Stomach (tissue), 9 donors: ENCODE results near the gene CAMK1G. TPM values are rescaled to one million over a fixed set of nuclear protein-coding genes. Genes with fewer than 3 reads are reported as not detected.

Experiments used
- DNase-seq, 2 donors: peaks; one replicate each; pipeline versions ENCODE4 v3.0.0 to v3.0.0-alpha.2; 2013 to 2019
- H3K27ac ChIP-seq, 5 donors: fragments of 200-600 bp in 4 of 5; sonication (generic) in 4 of 5; one replicate each; pipeline ENCODE4 v1.5.1; 2013 to 2019; ENCODE audit warnings: mild to moderate bottlenecking in 1 of 5, moderate library complexity in 1 of 5
- H3K27me3 ChIP-seq, 3 donors: fragments of 200-600 bp; sonication (generic); one replicate each; pipeline ENCODE4 v1.5.1; 2017 to 2019; ENCODE audit warnings: mixed run types in 1 of 3
- H3K36me3 ChIP-seq, 4 donors: fragments of 200-600 bp; sonication (generic); 1 replicate in 3 of 4; 2 replicates in 1 of 4; pipeline ENCODE4 v1.5.1; 2016 to 2019
- H3K4me1 ChIP-seq, 4 donors: fragments of 200-600 bp; sonication (generic); one replicate each; pipeline ENCODE4 v1.5.1; 2016 to 2019
- H3K4me3 ChIP-seq, 4 donors: fragments of 200-600 bp; sonication (generic) in 3 of 4; one replicate each; pipeline ENCODE4 v1.5.1; 2016 to 2019; ENCODE audit warnings: mild to moderate bottlenecking in 1 of 4
- H3K9me3 ChIP-seq, 4 donors: fragments of 200-600 bp; sonication (generic); one replicate each; pipeline ENCODE4 v1.5.1; 2016 to 2019
- CTCF ChIP-seq, 7 experiments: fragments of 450-650 bp in 4 of 7; fragments of 200-600 bp in 3 of 7; sonication (generic) in 3 of 7; IDR thresholded peaks; one replicate each; pipeline ENCODE4 v1.5.1; 2016 to 2019; ENCODE audit warnings: antibody characterized with exemption in 7 of 7, control low read depth in 2 of 7, mild to moderate bottlenecking in 1 of 7
- EP300 ChIP-seq: sonication (generic); formaldehyde crosslinking; IDR thresholded peaks from one replicate; pipeline ENCODE4 v1.6.1; 2017; ENCODE audit warnings: antibody characterized with exemption
- POLR2A ChIP-seq, 4 donors: fragments of 450-650 bp; IDR thresholded peaks; one replicate each; pipeline ENCODE4 v1.6.1; 2016; ENCODE audit warnings: antibody characterized with exemption in 4 of 4, control low read depth in 2 of 4, mild to moderate bottlenecking in 1 of 4, moderate library complexity in 1 of 4
- POLR2AphosphoS5 ChIP-seq, 3 donors: sonication (generic); formaldehyde crosslinking; IDR thresholded peaks; one replicate each; pipeline ENCODE4 v1.6.1; 2016; ENCODE audit warnings: antibody characterized with exemption in 3 of 3
- WGBS, 5 donors: extraction: QIAGEN DNeasy Blood & Tissue Kit in 3 of 5; methylation state at CpG; one replicate each; pipeline versions ENCODE4 v1.1.5 to v1.1.7; 2013 to 2018; 5-methylcytosine and 5-hydroxymethylcytosine counted together
- intact Hi-C: fragments of 100-400 bp; cut with DNase I; formaldehyde crosslinking; loops from one replicate; pipeline ENCODE4 v1.15.1; 2023; ENCODE audit warnings: low total_unique reads
- polyA plus RNA-seq, 3 donors: library from polyadenylated mRNA; stranded (reverse); fragments of 200-250 nt; gene quantifications; one replicate each; pipeline ENCODE4 v1.2.3, GENCODE V29; 2013
- total RNA-seq, 5 donors: library from RNA; depleted of rRNA; stranded (reverse); fragments of >200 nt; gene quantifications; one replicate each; pipeline versions ENCODE4 v1.1.0 to v1.2.3, GENCODE V29; 2014 to 2016
- donor health status: healthy with polysubstance abuse.
- donor health status: Bipolar disorder and iron deficiency.
- donor health status: healthy.

CAMK1G gene
- total and polyA plus RNA-seq, 8 donors: 0.03 to 1.5 TPM; not detected in 6

- peaks cover 0 to 14% (median 0%) of the 10 kb centered on the region in 3 donors for H3K27me3 ChIP-seq
- no peak for DNase-seq
- 65 to 83% (median 71%) methylated on average over 3 of the region's 3 CpGs for WGBS, 5 donors
- H3K4me1 ChIP-seq: no peaks in the 10 kb centered on the region
- H3K27ac ChIP-seq: no peak overlapping the region
- TF ChIP-seq POLR2A (IDR thresholded peaks at IDR 0.05) (no peak), CTCF (IDR thresholded peaks at IDR 0.05) (no peak), POLR2AphosphoS5 (IDR thresholded peaks at IDR 0.05) (no peak), EP300 (no peak)
- H3K9me3 ChIP-seq: no peaks in the 10 kb centered on the region
- intact Hi-C loops: no loop called here
- H3K36me3 ChIP-seq: no peaks in the 10 kb centered on the region
- no peak overlapping the region for H3K4me3 ChIP-seq
These were observed 23.0 kb upstream of the CAMK1G start for GRCh38 chr1:209560529-209560928.

- TF ChIP-seq POLR2A (IDR thresholded peaks at IDR 0.05) (no peak), EP300 (no peak), CTCF (IDR thresholded peaks at IDR 0.05) (no peak), POLR2AphosphoS5 (IDR thresholded peaks at IDR 0.05) (no peak)
- Histone ChIP-seq H3K4me3 (no peak overlapping the region), H3K27me3 (peaks cover 0 to 17% (median 0%) of the 10 kb centered on the region in 3 donors), H3K27ac (no peak overlapping the region), H3K36me3 (no peaks in the 10 kb centered on the region), H3K9me3 (no peaks in the 10 kb centered on the region), H3K4me1 (peaks cover 0 to 2% (median 0%) of the 10 kb centered on the region in 4 donors)
- DNase-seq: no peak
- WGBS, 5 donors: 87 to 94% (median 91%) methylated on average over 10 of the region's 10 CpGs
- intact Hi-C loops: no loop called here
These were observed 22.6 kb upstream of the CAMK1G start for GRCh38 chr1:209560952-209561351.

- no peak for DNase-seq
- intact Hi-C loops: no loop called here
- Histone ChIP-seq H3K9me3 (no peaks in the 10 kb centered on the region), H3K27me3 (peaks cover 0 to 21% (median 0%) of the 10 kb centered on the region in 3 donors), H3K4me3 (no peak overlapping the region), H3K36me3 (no peaks in the 10 kb centered on the region), H3K4me1 (peaks cover 0 to 7% (median 0%) of the 10 kb centered on the region in 4 donors), H3K27ac (no peak overlapping the region)
- TF ChIP-seq CTCF (IDR thresholded peaks at IDR 0.05) (no peak), EP300 (no peak), POLR2A (IDR thresholded peaks at IDR 0.05) (no peak), POLR2AphosphoS5 (IDR thresholded peaks at IDR 0.05) (no peak)
- 64 to 74% (median 70%) methylated on average over 6 of the region's 6 CpGs for WGBS, 5 donors
These were observed 22.0 kb upstream of the CAMK1G start for GRCh38 chr1:209561532-209561931.

GRCh38 chr1:209564849-209565248, 18.7 kb upstream of the CAMK1G start:
- H3K4me1 ChIP-seq: peaks cover 0 to 10% (median 5%) of the 10 kb centered on the region in 4 donors
- 41 to 54% (median 50%) methylated on average over 4 of the region's 4 CpGs for WGBS, 5 donors
- DNase-seq: peak in 1 of 2 donors; percentile 46
- no peak overlapping the region for H3K27ac ChIP-seq
- H3K36me3 ChIP-seq: no peaks in the 10 kb centered on the region
- no peaks in the 10 kb centered on the region for H3K9me3 ChIP-seq
- no peak for TF ChIP-seq CTCF (IDR thresholded peaks at IDR 0.05)
- peaks cover 0 to 24% (median 0%) of the 10 kb centered on the region in 3 donors for H3K27me3 ChIP-seq
- no peak overlapping the region for H3K4me3 ChIP-seq
- intact Hi-C loops: no loop called here
